Stomach (tissue), 4 donors: ENCODE results near the gene CLIP2.

Experiments
- POLR2A ChIP-seq, 4 donors: fragments of 450-650 bp; IDR thresholded peaks; one replicate each; pipeline ENCODE4 v1.6.1; 2016; ENCODE audit warnings: antibody characterized with exemption in 4 of 4, control low read depth in 2 of 4, mild to moderate bottlenecking in 1 of 4, moderate library complexity in 1 of 4
- POLR2AphosphoS5 ChIP-seq, 3 donors: sonication (generic); formaldehyde crosslinking; IDR thresholded peaks; one replicate each; pipeline ENCODE4 v1.6.1; 2016; ENCODE audit warnings: antibody characterized with exemption in 3 of 3
- TF ChIP-seq, protein P1 (sequence below), 7 experiments: fragments of 450-650 bp in 4 of 7; fragments of 200-600 bp in 3 of 7; sonication (generic) in 3 of 7; IDR thresholded peaks; one replicate each; pipeline ENCODE4 v1.5.1; 2016 to 2019; ENCODE audit warnings: antibody characterized with exemption in 7 of 7, control low read depth in 2 of 7, mild to moderate bottlenecking in 1 of 7

DNA sequence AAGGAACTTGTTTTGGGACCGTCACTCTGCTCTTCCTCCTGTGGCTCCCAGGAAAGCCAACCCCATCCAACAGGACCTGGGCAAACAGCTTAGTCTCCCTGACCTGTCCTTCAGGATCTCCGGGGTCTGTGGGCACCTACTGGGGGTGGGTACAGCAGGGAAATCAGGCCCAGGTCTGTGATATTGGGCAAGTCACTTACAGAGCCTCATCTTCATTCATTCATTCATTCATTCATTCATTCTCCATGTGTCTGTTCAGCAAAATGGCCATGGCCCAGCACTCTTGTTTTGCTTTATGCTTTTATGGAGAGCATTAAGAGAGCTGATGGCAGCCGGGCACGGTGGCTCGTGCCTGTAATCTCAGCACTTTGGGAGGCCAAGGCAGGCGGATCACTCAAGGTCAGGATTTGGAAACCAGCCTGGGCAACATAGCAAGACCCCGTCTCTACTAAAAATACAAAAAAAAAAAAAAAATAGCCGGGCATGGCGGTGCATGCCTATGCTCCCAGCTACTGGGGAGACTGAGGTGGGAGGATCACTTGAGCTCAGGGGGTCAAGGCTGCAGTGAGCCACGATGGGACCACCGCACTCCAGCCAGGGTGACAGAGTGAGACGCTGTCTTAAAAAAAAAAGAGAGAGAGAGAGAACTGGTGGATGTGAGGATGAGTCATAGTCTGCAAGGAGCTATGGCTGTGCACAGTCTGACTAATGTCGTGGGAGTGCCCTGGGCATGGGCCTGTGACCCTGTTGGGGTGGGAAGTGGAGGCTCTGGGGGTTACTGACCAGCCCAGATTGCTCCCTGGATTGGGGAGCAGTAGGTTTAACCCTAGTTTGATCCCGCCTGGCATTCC is 54.3 kb downstream of the CLIP2 start:
- TF ChIP-seq POLR2AphosphoS5 (IDR thresholded peaks at IDR 0.05): no peak
- TF ChIP-seq, protein P1, sequence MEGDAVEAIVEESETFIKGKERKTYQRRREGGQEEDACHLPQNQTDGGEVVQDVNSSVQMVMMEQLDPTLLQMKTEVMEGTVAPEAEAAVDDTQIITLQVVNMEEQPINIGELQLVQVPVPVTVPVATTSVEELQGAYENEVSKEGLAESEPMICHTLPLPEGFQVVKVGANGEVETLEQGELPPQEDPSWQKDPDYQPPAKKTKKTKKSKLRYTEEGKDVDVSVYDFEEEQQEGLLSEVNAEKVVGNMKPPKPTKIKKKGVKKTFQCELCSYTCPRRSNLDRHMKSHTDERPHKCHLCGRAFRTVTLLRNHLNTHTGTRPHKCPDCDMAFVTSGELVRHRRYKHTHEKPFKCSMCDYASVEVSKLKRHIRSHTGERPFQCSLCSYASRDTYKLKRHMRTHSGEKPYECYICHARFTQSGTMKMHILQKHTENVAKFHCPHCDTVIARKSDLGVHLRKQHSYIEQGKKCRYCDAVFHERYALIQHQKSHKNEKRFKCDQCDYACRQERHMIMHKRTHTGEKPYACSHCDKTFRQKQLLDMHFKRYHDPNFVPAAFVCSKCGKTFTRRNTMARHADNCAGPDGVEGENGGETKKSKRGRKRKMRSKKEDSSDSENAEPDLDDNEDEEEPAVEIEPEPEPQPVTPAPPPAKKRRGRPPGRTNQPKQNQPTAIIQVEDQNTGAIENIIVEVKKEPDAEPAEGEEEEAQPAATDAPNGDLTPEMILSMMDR (IDR thresholded peaks at IDR 0.05): no peak
- TF ChIP-seq POLR2A (IDR thresholded peaks at IDR 0.05): no peak
